Embryonic facial prominence (tissue), 1 donor: ENCODE results near the gene PTGIS.
"Not testable (repeated sequence)": the region's sequence is repeated elsewhere in the genome, so short reads cannot be mapped to it uniquely, and the experiment has no call there.

Experiments used
- DNase-seq: peaks from one replicate; pipeline ENCODE4 v3.0.0-alpha.2; 2016; ENCODE audit errors: extremely low spot score

Gene PTGIS

GRCh38 chr20:49579874-49580812, 12.2 kb upstream of the PTGIS start:
- DNase-seq: no peak

GRCh38 chr20:49579195-49579594, 11.3 kb upstream of the PTGIS start:
- no peak for DNase-seq

- no peak for DNase-seq
These were observed 10.5 kb upstream of the PTGIS start for GRCh38 chr20:49578436-49578835.

- no peak for DNase-seq
These were observed 7.7 kb upstream of the PTGIS start for GRCh38 chr20:49575551-49576060.

GRCh38 chr20:49573900-49574416, 6.0 kb upstream of the PTGIS start:
- DNase-seq: no peak

GRCh38 chr20:49572857-49573256, 4.9 kb upstream of the PTGIS start:
- DNase-seq: no peak

GRCh38 chr20:49571553-49571835, 3.6 kb upstream of the PTGIS start:
- DNase-seq: no peak

- DNase-seq: no peak
These were observed 3.1 kb upstream of the PTGIS start for GRCh38 chr20:49570828-49571552.

- no peak for DNase-seq
These were observed 2.4 kb upstream of the PTGIS start for GRCh38 chr20:49570161-49570827.

- no peak for DNase-seq
These were observed 1.6 kb upstream of the PTGIS start for GRCh38 chr20:49569411-49570115.

- peak; percentile 74 for DNase-seq
These were observed 578 bp upstream of the PTGIS start for GRCh38 chr20:49568278-49569151.

- DNase-seq: no peak
These were observed 1.3 kb downstream of the PTGIS start for GRCh38 chr20:49566401-49567364.

GRCh38 chr20:49564991-49565390, 2.9 kb downstream of the PTGIS start:
- not testable (repeated sequence) for DNase-seq

- DNase-seq: no peak
These were observed 4.6 kb downstream of the PTGIS start for GRCh38 chr20:49563015-49563980.

- no peak for DNase-seq
These were observed 5.5 kb downstream of the PTGIS start for GRCh38 chr20:49562311-49563014.

- DNase-seq: no peak
These were observed 6.1 kb downstream of the PTGIS start for GRCh38 chr20:49561806-49562205.

GRCh38 chr20:49561256-49561655, 6.7 kb downstream of the PTGIS start:
- DNase-seq: no peak
